ENCODE results near the gene RFC5.

DNA sequence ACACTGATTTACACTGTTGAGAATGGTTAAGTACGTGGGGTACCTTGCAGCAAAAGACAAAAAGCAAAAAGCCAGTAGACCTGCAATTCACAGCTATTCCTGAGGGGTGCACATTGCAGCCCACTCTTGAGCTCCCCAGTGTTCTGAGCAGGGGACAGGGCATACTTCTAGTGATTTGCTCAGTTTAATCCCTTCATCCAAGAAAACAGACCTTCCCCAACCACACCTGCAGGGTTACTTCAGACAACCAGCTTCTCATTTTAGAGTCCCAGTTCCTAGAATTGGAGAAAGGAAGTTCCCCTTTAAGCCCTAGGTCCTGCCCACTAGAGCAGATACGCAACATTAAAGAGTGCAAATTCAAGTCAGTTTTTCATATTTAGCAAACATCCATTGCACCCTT is 48.1 kb downstream of the RFC5 start:
- TF ChIP-seq, protein P1, sequence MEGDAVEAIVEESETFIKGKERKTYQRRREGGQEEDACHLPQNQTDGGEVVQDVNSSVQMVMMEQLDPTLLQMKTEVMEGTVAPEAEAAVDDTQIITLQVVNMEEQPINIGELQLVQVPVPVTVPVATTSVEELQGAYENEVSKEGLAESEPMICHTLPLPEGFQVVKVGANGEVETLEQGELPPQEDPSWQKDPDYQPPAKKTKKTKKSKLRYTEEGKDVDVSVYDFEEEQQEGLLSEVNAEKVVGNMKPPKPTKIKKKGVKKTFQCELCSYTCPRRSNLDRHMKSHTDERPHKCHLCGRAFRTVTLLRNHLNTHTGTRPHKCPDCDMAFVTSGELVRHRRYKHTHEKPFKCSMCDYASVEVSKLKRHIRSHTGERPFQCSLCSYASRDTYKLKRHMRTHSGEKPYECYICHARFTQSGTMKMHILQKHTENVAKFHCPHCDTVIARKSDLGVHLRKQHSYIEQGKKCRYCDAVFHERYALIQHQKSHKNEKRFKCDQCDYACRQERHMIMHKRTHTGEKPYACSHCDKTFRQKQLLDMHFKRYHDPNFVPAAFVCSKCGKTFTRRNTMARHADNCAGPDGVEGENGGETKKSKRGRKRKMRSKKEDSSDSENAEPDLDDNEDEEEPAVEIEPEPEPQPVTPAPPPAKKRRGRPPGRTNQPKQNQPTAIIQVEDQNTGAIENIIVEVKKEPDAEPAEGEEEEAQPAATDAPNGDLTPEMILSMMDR (IDR thresholded peaks at IDR 0.05) = no peak
- no peak for TF ChIP-seq POLR2A (IDR thresholded peaks at IDR 0.05)
